ENCODE measurements around the gene GPC6.

The GPC6 gene

GRCh38 chr13:93732186-93732585 lies 505.6 kb downstream of the GPC6 start:
- DNase-seq (ENCODE audit: low read depth in 2 of 2), result no peak

- DNase-seq (ENCODE audit: low read depth in 2 of 2), result no peak
These were observed 509.5 kb downstream of the GPC6 start for GRCh38 chr13:93736081-93736480.

- DNase-seq (ENCODE audit: low read depth in 2 of 2), result no peak
These were observed 510.3 kb downstream of the GPC6 start for GRCh38 chr13:93736909-93737308.

GRCh38 chr13:93740334-93740733 lies 513.7 kb downstream of the GPC6 start:
- no peak for DNase-seq (ENCODE audit: low read depth in 2 of 2)

GRCh38 chr13:93744033-93744432 lies 517.4 kb downstream of the GPC6 start:
- DNase-seq (ENCODE audit: low read depth in 2 of 2), result no peak

GRCh38 chr13:93744886-93745285 lies 518.3 kb downstream of the GPC6 start:
- no peak for DNase-seq (ENCODE audit: low read depth in 2 of 2)

- DNase-seq (ENCODE audit: low read depth in 2 of 2), result no peak
These were observed 519.3 kb downstream of the GPC6 start for GRCh38 chr13:93745884-93746283.

GRCh38 chr13:93746589-93746988 lies 520.0 kb downstream of the GPC6 start:
- DNase-seq (ENCODE audit: low read depth in 2 of 2), result no peak

- no peak for DNase-seq (ENCODE audit: low read depth in 2 of 2)
These were observed 524.1 kb downstream of the GPC6 start for GRCh38 chr13:93750676-93751075.

- no peak for DNase-seq (ENCODE audit: low read depth in 2 of 2)
These were observed 524.5 kb downstream of the GPC6 start for GRCh38 chr13:93751117-93751516.

GRCh38 chr13:93752541-93752940 lies 525.9 kb downstream of the GPC6 start:
- DNase-seq (ENCODE audit: low read depth in 2 of 2), result no peak

GRCh38 chr13:93753639-93754038 lies 527.0 kb downstream of the GPC6 start:
- no peak for DNase-seq (ENCODE audit: low read depth in 2 of 2)

- DNase-seq (ENCODE audit: low read depth in 2 of 2), result no peak
These were observed 528.7 kb downstream of the GPC6 start for GRCh38 chr13:93755341-93755740.

- DNase-seq (ENCODE audit: low read depth in 2 of 2), result no peak
These were observed 532.0 kb downstream of the GPC6 start for GRCh38 chr13:93758575-93758974.

GRCh38 chr13:93762708-93763426 lies 536.3 kb downstream of the GPC6 start:
- no peak for DNase-seq (ENCODE audit: low read depth in 2 of 2)

- DNase-seq (ENCODE audit: low read depth in 2 of 2), result no peak
These were observed 538.5 kb downstream of the GPC6 start for GRCh38 chr13:93765062-93765461.

GRCh38 chr13:93765811-93766210 lies 539.2 kb downstream of the GPC6 start:
- no peak for DNase-seq (ENCODE audit: low read depth in 2 of 2)

GRCh38 chr13:93766719-93767118 lies 540.1 kb downstream of the GPC6 start:
- DNase-seq (ENCODE audit: low read depth in 2 of 2), result no peak

GRCh38 chr13:93767180-93767916 lies 540.7 kb downstream of the GPC6 start:
- no peak for DNase-seq (ENCODE audit: low read depth in 2 of 2)

- DNase-seq (ENCODE audit: low read depth in 2 of 2), result no peak
These were observed 541.4 kb downstream of the GPC6 start for GRCh38 chr13:93767917-93768409.

- no peak for DNase-seq (ENCODE audit: low read depth in 2 of 2)
These were observed 542.5 kb downstream of the GPC6 start for GRCh38 chr13:93769101-93769500.

- DNase-seq (ENCODE audit: low read depth in 2 of 2), result no peak
These were observed 543.0 kb downstream of the GPC6 start for GRCh38 chr13:93769607-93770006.

GRCh38 chr13:93771227-93771626 lies 544.6 kb downstream of the GPC6 start:
- DNase-seq (ENCODE audit: low read depth in 2 of 2), result no peak

Measured in activated CD8-positive, alpha-beta memory T cell treated with anti-CD3 and anti-CD28 coated beads for 4 hours (primary cell).